ENCODE data around the gene PITX2.

GRCh38 chr4:110669663-110670062, 46.8 kb upstream of the PITX2 start:
- TF ChIP-seq POLR2A (IDR thresholded peaks at IDR 0.05): no peak
- no peak for TF ChIP-seq CTCF (IDR thresholded peaks at IDR 0.05)
